ENCODE results near the gene FMO5. TPM values are rescaled to one million over a fixed set of nuclear protein-coding genes. Genes with fewer than 3 reads are reported as not detected.
A peak's percentile ranks its signal among the peaks of the same experiment; 100 is the strongest.

FMO5 gene, protein sequence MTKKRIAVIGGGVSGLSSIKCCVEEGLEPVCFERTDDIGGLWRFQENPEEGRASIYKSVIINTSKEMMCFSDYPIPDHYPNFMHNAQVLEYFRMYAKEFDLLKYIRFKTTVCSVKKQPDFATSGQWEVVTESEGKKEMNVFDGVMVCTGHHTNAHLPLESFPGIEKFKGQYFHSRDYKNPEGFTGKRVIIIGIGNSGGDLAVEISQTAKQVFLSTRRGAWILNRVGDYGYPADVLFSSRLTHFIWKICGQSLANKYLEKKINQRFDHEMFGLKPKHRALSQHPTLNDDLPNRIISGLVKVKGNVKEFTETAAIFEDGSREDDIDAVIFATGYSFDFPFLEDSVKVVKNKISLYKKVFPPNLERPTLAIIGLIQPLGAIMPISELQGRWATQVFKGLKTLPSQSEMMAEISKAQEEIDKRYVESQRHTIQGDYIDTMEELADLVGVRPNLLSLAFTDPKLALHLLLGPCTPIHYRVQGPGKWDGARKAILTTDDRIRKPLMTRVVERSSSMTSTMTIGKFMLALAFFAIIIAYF
- 0.25 TPM for total RNA-seq (ENCODE audit: unreplicated experiment)
- long read RNA-seq, result 0 reads

DNA sequence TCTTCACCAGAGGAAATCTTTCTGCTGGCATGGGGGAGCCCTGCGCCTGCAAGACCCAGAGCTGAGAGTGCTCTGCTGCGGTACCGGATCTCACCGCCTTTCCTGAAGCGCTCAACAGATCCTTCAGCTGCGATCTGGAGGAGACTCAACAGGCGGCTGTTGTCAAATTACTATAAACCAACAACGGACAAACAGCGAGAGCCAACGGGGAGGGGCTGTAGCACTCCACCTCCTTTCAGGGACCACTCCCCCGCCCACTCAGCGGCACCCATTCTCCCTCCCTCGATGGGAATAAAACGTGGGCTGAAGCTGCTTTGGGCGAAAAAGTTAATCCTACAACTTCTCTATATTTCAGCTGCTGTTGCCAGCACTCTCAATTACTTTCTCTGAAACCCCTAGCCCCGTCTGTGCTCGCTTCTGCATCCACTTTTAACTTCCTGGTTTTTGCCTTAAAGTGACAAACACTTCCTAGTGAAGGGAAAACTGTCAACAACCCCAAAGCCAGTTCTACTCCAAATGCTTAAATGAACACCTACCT, at the start of gene FMO5:
TSS of gene FMO5 (minus strand) at position 147 of the 538 bp plus-strand sequence. CDS start 310 bp downstream, outside the sequence.
- Mint-ChIP-seq H3K36me3 (ENCODE audit: unreplicated experiment) (no peaks in the 10 kb centered on the region), H3K9me3 (ENCODE audit: unreplicated experiment) (no peaks in the 10 kb centered on the region), H3K4me3 (ENCODE audit: unreplicated experiment) (peak within 1 kb of the TSS; percentile 79), H3K27me3 (ENCODE audit: unreplicated experiment) (peaks cover 4% of the 10 kb centered on the region), H3K27ac (ENCODE audit: unreplicated experiment) (no peak within 1 kb of the TSS), H3K4me1 (ENCODE audit: low read depth, unreplicated experiment) (peaks cover 10% of the 10 kb centered on the region)
- TF ChIP-seq, protein P1, sequence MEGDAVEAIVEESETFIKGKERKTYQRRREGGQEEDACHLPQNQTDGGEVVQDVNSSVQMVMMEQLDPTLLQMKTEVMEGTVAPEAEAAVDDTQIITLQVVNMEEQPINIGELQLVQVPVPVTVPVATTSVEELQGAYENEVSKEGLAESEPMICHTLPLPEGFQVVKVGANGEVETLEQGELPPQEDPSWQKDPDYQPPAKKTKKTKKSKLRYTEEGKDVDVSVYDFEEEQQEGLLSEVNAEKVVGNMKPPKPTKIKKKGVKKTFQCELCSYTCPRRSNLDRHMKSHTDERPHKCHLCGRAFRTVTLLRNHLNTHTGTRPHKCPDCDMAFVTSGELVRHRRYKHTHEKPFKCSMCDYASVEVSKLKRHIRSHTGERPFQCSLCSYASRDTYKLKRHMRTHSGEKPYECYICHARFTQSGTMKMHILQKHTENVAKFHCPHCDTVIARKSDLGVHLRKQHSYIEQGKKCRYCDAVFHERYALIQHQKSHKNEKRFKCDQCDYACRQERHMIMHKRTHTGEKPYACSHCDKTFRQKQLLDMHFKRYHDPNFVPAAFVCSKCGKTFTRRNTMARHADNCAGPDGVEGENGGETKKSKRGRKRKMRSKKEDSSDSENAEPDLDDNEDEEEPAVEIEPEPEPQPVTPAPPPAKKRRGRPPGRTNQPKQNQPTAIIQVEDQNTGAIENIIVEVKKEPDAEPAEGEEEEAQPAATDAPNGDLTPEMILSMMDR (IDR thresholded peaks at IDR 0.05; ENCODE audit: partially characterized antibody, unreplicated experiment), result no peak
- no peak for DNase-seq

DNA sequence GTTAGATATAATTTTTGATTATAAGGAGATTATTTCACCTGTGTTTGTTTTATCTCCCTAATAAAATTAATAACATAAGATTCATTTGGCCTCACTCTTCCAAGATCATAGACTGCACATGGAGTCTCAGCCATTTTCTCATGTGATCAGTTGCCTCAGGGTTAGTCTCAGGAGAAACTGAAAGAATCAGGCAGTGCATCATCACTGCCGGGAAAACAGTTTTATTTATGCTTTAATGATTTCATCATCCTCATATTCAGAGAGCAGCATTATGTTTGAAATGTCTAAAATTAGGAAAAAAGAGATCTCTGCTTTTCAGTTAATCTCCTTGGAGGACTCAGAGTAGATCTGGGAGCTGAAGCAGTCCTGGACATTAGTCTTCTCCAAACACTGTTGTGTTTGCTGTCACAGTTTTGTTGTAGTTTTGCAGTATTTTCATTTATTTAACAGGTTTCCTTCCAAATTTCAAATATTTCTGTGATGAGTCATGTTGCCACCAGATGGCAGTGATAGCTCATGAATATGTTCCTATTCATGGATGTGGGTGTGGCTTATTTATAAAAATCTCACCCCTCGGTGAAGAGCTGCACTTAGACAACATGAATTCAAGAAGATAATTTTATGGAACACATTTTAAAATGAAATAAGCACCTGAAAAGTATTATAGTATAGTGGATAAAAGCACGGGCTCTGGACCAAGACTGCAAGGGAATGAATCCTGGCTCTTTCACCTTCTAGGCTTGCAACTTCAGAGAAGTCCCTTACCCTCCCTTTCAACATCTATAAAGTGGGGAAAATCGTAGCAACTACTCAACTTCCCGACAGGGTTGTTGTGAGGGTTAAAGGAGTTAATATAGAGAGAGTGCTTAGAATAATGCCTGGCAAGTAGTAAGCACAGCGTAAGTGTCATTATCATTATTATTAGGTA, 48.5 kb upstream of the FMO5 start:
- H3K36me3 Mint-ChIP-seq (ENCODE audit: unreplicated experiment), result no peaks in the 10 kb centered on the region
- DNase-seq, result no peak
- H3K4me1 Mint-ChIP-seq (ENCODE audit: low read depth, unreplicated experiment), result no peaks in the 10 kb centered on the region
- no peaks in the 10 kb centered on the region for H3K9me3 Mint-ChIP-seq (ENCODE audit: unreplicated experiment)
- H3K4me3 Mint-ChIP-seq (ENCODE audit: unreplicated experiment), result no peak overlapping the region
- TF ChIP-seq, protein P1 (IDR thresholded peaks at IDR 0.05; ENCODE audit: partially characterized antibody, unreplicated experiment), result peak; percentile 52
- H3K27ac Mint-ChIP-seq (ENCODE audit: unreplicated experiment), result no peak overlapping the region
- peaks cover 4% of the 10 kb centered on the region for H3K27me3 Mint-ChIP-seq (ENCODE audit: unreplicated experiment)

DNA sequence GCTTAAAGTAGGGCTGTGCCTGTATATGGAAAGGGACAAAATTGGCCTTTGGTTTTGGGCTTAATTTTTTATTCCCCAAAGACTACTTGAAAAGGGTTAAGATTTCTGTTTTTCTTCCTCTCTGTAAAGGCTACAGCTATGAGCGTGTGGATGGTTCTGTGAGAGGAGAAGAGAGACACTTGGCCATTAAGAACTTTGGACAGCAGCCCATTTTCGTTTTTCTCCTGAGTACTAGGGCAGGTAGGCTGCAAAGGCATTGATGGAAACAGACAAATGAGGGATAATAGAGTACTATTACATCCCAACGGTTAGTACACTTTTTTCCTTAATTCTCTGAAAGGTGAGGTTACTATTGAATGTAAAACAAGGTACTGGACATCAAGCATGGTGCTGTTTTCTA, 46.9 kb upstream of the FMO5 start:
- TF ChIP-seq, protein P1 (IDR thresholded peaks at IDR 0.05; ENCODE audit: partially characterized antibody, unreplicated experiment), result no peak
- Mint-ChIP-seq H3K4me1 (ENCODE audit: low read depth, unreplicated experiment) (no peaks in the 10 kb centered on the region), H3K4me3 (ENCODE audit: unreplicated experiment) (no peak overlapping the region), H3K27ac (ENCODE audit: unreplicated experiment) (no peak overlapping the region), H3K36me3 (ENCODE audit: unreplicated experiment) (no peaks in the 10 kb centered on the region), H3K27me3 (ENCODE audit: unreplicated experiment) (peaks cover 4% of the 10 kb centered on the region), H3K9me3 (ENCODE audit: unreplicated experiment) (no peaks in the 10 kb centered on the region)
- DNase-seq, result no peak

DNA sequence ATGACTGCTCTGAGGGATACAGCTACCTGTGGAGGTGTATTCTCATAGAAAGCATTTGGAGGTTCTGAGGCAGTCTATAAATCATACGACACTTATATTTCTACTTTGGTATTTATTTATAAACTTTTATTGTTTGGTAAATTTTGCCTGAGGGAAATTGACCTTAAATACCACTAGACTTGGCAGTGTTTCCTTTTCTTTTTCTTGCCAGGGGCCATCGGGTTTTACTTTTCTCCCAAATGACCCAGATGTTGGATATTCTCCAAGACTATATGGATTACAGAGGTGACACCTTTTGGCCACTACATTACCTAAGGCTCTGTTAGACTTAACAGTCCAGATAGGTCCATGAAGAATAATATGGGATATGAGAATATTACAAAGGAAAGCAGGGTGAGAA, 45.6 kb upstream of the FMO5 start:
- Mint-ChIP-seq H3K36me3 (ENCODE audit: unreplicated experiment) (no peaks in the 10 kb centered on the region), H3K4me3 (ENCODE audit: unreplicated experiment) (no peak overlapping the region)

More for the DNA sequence above, 45.6 kb upstream of the FMO5 start:
- no peaks in the 10 kb centered on the region for H3K9me3 Mint-ChIP-seq (ENCODE audit: unreplicated experiment)
- TF ChIP-seq, protein P1 (IDR thresholded peaks at IDR 0.05; ENCODE audit: partially characterized antibody, unreplicated experiment), result no peak
- H3K27me3 Mint-ChIP-seq (ENCODE audit: unreplicated experiment), result peaks cover 4% of the 10 kb centered on the region
- no peaks in the 10 kb centered on the region for H3K4me1 Mint-ChIP-seq (ENCODE audit: low read depth, unreplicated experiment)
- no peak overlapping the region for H3K27ac Mint-ChIP-seq (ENCODE audit: unreplicated experiment)
- no peak for DNase-seq
